ENCODE results near the gene PNKP. TPM values are rescaled to one million over a fixed set of nuclear protein-coding genes. Genes with fewer than 3 reads are reported as not detected.

PNKP gene
- total and polyA plus RNA-seq, 9 of the 15 experiments (the other 6 are each of a cell fraction or from before 2014, with no cell fraction given) = 2.8 to 85.4 (median 25.3) TPM

- TF ChIP-seq CBFB (CRISPR knock-in tag; IDR thresholded peaks at IDR 0.05) (no peak), CLOCK (CRISPR knock-in tag; IDR thresholded peaks at IDR 0.05; ENCODE audit: borderline replicate concordance) (no peak), ZNF507 (tag; conservative IDR thresholded peaks at IDR 0.05) (no peak), PML (IDR thresholded peaks at IDR 0.05; ENCODE audit: low read length) (no peak), ZNF197 (CRISPR knock-in tag; IDR thresholded peaks at IDR 0.05; ENCODE audit: low read depth) (no peak), CBX5 (IDR thresholded peaks at IDR 0.05; ENCODE audit: borderline replicate concordance, low read depth) (no peak), BRCA1 (IDR thresholded peaks at IDR 0.05) (no peak), BRCA1 (CRISPR knock-in tag; IDR thresholded peaks at IDR 0.05) (no peak), CREB3L1 (IDR thresholded peaks at IDR 0.05; ENCODE audit: borderline replicate concordance, low read depth) (no peak), ZNF143 (CRISPR knock-in tag; IDR thresholded peaks at IDR 0.05) (no peak), ZNF316 (IDR thresholded peaks at IDR 0.05) (no peak), NFIX (CRISPR knock-in tag; IDR thresholded peaks at IDR 0.05; ENCODE audit: low read depth) (no peak), RHOXF2B (CRISPR knock-in tag; conservative IDR thresholded peaks at IDR 0.05) (no peak), JUND (IDR thresholded peaks at IDR 0.05; ENCODE audit: borderline replicate concordance, low read depth, low read length) (no peak), JUND (tag; IDR thresholded peaks at IDR 0.05; ENCODE audit: borderline replicate concordance, low read depth, low read length) (no peak), PCBP1 (IDR thresholded peaks at IDR 0.05; ENCODE audit: low read depth, low read length, poor library complexity, severe bottlenecking) (no peak), NELFE (IDR thresholded peaks at IDR 0.05; ENCODE audit: insufficient read depth, insufficient read length) (no peak), ZBTB11 (CRISPR knock-in tag; IDR thresholded peaks at IDR 0.05) (no peak), SMARCE1 (IDR thresholded peaks at IDR 0.05) (no peak), CCNT2 (IDR thresholded peaks at IDR 0.05; ENCODE audit: borderline replicate concordance, extremely low read depth, insufficient read length, low read depth, low read length) (no peak), NR2C2 (CRISPR knock-in tag; IDR thresholded peaks at IDR 0.05) (0 out of 2 replicates have a peak, but pooled peaks have one; percentile 41), NR2C2 (tag; IDR thresholded peaks at IDR 0.05) (no peak), GATAD2B (IDR thresholded peaks at IDR 0.05; ENCODE audit: borderline replicate concordance) (no peak), ESRRB (CRISPR knock-in tag; IDR thresholded peaks at IDR 0.05; ENCODE audit: borderline replicate concordance) (no peak)
These were observed 17.2 kb downstream of the PNKP start (continued) for GRCh38 chr19:49850221-49850486.
